ENCODE results near the gene SDR39U1. TPM values are rescaled to one million over a fixed set of nuclear protein-coding genes. Genes with fewer than 3 reads are reported as not detected.
A peak's percentile ranks its signal among the peaks of the same experiment; 100 is the strongest.

SDR39U1 gene
- total RNA-seq, 1 donor = 39.6 TPM

GRCh38 chr14:24414077-24414476, 28.5 kb downstream of the SDR39U1 start:
- DNase-seq (ENCODE audit: low read depth in 2 of 3, low spot score in 2 of 3) = no peak

DNA sequence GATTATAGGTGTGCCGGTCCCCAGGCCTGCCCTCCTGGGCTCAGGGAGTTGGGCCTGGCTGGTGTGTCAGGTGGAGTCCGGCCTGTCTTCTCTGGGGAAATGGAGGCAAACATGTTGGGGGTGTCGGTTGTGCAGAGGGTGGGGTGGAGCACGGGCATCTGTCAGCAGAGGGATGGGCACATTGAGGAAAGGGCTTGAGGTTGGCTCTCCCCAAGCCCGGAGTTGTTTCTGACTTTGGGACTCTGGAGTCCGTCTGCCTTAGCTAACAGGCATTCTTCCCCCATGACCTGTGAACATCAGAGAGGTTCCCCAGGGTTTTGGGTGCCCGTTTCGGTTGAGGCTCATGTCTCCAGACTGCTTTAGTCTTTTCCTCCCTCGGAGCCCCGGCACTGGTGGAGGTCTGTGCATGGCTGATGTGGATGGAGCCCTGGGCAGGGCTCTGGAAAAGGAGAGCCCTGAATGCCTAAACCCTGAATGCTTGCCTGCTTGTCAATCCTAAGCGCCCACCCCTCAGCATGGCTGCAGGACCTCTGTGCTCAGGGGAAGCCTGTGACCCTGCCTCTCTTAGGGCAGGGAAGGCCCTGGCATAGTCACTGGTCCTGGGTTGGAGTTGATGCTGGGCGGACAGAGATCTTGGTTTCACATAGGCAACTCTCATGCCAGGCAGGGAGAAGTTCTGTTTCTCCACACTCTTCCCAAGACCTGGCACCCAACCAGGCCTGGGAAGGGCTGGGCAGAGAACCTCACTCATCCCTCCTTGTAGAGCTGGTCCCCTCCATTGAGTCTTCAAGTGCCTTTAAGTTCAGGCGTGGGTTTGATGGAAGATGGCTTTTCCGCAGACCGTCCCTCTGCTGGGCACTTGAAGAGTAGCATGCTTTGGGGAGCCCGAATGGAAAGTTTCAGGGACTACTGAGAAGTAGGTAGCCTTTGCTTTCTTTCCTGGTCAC, 30.9 kb downstream of the SDR39U1 start:
- DNase-seq (ENCODE audit: low read depth in 2 of 3, low spot score in 2 of 3) = peak in 2 of 3 donors; percentile 51 to 77

GRCh38 chr14:24409956-24410355, 32.6 kb downstream of the SDR39U1 start:
- no peak for DNase-seq (ENCODE audit: low read depth in 2 of 3, low spot score in 2 of 3)

DNA sequence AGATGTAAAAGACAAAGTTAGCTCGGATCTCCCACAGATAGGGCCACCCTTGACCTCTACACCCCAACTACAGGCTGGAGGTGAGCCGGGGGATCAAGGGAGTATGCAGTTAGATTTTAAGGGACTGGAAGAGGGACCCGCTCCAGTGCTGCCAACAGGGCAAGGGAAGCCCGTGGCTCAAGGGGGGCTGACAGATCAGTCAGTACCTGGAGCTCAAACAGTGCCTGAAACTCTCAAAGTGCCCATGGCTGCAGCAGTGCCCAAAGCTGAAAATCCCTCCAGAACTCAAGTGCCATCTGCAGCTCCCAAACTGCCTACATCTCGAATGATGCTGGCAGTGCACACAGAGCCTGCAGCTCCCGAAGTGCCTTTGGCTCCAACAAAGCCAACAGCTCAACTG, 33.4 kb downstream of the SDR39U1 start:
- DNase-seq (ENCODE audit: low read depth in 2 of 3, low spot score in 2 of 3) = no peak

- DNase-seq (ENCODE audit: low read depth in 2 of 3, low spot score in 2 of 3) = no peak
These were observed 33.8 kb downstream of the SDR39U1 start for GRCh38 chr14:24408764-24409163.

DNA sequence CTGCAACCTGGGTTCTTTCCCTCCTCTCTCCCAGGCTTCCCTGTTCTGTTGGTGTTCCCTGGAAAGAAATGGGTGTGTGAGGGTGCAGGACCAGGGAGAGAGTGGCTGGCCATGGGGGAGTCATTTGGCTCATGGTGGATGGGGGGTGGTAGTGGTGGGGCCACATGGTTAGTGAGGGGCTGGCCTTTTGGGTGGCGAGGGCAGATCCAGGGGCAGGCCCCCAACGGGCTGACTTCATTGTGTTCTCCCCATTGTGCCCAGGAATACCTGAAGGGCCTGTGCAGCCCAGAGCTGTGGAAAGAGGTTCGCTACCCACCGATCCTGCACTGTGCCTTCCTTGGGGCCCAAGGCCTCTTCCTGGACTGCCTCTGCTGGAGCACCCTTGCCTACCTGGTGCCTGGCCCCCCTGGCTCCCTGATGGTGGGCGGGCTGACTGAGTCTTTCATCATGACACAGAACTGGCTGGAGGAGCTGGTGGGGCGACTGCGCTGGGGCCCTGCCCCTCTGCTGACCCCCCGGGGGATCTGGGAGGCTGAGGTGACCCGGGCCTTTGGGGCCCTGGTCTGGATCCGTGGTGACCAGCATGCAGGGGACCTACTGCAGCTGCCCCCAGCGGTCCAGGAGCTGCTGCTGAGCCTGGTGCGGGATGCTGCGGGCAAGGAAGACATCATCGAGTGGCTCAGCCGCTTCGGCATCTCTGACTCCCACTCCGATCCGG, 34.8 kb downstream of the SDR39U1 start:
- DNase-seq (ENCODE audit: low read depth in 2 of 3, low spot score in 2 of 3) = no peak

GRCh38 chr14:24406416-24406815, 36.2 kb downstream of the SDR39U1 start:
- DNase-seq (ENCODE audit: low read depth in 2 of 3, low spot score in 2 of 3) = no peak

- DNase-seq (ENCODE audit: low read depth in 2 of 3, low spot score in 2 of 3) = no peak
These were observed 37.8 kb downstream of the SDR39U1 start for GRCh38 chr14:24404814-24405213.

DNA sequence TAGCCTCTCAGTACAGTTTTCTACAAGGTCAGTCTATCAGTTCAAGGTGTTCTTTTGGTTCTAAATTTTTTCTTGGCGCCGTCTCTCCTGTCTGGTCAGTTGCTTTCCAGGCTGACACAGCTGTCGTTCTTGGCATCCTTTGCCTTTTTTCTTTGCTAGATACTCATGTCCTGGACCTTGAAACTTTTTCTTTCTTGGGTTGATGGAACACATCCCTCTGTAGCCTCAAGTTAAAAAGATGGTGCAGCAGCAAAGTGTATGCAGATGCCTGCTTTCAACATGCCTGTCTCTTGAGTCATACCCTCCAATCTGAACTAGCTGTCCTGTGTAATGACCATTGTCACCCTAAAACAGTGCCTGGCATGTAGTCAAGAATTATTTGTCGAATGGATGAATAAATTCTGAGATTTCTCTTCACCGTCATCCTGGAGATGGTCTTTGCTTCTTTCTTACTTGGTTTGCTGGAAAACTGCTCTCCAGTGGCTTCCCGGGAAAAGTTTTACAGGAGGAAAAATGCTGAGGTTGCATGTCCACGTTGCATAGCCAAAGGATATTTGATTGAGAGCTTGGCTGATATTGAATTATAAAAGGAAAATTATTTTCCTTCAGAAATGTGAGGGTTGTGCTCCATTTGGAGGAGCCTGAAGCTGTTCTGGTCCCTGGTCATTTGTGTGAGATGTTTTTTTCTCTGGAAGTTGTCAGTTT, 39.1 kb downstream of the SDR39U1 start:
- DNase-seq (ENCODE audit: low read depth in 2 of 3, low spot score in 2 of 3) = no peak

DNA sequence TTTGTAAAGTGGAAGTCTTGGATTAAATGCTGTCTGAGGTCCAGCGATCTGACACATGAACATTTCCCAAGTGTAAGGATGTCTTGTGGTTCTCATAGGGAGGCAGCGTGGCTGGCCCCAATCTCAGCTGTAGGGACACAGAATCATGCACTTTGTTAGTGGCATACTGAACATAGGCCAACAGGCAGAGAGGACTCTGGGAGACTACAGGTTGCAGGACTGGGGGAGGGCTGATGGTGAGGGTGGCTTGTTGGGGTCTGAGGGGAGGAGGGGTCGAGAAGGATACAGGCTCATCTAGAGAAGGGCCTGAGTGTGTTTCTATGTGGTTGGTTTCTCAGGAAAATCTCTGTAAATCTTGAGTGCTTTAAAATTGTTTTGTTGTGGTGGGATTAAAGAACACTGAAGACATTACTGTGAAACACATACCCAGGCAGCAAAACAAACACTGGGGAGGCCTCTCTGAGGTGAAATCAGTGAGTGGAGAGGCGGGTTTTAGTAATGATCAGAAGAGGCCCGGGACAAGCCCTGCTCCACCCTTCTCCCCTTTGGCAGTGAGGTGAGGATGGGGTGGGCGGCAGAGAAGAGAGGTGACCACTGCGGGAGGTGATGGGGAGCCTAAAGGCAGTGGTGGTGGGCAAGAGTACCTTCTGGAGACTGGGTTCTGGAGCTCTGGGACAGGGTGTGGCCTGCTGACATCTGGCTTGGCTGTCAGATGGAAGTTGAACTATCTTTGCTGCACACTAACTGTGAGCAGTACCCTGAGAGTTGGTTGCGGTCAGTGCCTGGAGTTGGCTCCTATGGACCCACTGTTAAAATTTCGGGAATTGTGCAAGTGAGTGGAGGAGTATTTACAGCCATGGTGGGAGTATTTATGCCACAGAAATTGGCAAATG, 40.5 kb downstream of the SDR39U1 start:
- no peak for DNase-seq (ENCODE audit: low read depth in 2 of 3, low spot score in 2 of 3)

- DNase-seq (ENCODE audit: low read depth in 2 of 3, low spot score in 2 of 3) = no peak
These were observed 42.4 kb downstream of the SDR39U1 start for GRCh38 chr14:24399999-24400718.

DNA sequence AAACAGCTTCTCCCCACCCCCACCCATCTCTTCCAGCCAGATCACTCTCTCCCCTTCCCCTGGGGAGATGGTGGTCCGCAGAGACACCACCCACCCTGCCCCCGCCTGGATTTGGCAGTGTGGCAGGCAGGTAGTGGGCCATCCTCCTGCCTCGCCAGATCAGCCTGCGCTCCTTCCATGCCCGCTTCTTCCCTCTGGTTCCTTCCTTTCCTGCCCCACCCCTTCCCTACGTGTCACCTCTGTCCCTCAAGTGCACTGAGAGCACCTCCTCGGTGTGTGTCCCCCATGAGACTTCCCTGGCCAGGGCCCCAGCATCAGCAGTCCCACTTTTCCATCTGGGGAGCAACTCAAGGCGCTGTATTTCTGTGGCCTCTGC, 43.1 kb downstream of the SDR39U1 start:
- no peak for DNase-seq (ENCODE audit: low read depth in 2 of 3, low spot score in 2 of 3)

DNA sequence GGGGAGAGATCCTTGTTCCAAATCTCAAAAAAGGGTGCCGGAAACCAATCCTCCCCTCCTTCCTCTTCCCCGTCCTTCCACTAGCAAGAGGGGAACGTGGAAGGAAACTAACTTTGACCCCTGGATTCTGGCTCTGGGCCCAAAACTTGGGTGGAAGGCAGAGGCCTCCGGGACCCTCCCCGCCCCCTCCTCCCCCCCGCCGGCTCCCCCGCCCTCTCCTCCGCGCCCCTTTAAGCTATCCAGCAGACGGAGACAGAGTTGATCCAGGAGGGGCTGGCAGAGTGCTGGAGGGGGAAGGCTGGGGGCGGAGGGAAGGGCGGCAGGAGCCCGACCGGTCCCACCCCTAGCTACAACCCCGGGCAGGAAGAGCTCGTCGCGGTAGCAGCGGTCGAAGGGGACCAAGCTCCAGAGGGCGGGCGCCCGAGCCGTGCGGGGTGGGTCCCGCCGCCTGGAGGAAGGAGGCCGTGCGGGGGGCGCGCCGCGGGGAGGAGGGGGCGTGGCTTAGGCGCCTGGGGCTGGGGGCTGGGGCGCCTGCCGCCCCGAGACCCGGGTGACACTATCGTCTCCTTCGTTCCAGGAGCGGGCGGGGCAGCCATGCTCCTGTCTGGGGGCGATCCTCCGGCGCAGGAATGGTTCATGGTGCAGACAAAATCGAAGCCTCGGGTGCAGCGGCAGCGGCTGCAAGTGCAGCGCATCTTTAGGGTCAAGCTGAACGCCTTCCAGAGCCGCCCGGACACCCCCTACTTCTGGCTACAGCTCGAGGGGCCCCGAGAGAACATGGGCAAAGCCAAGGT, 43.7 kb downstream of the SDR39U1 start, which contains the start of gene NYNRIN:
Gene NYNRIN, plus strand, starts transcription at position 351 of the 794 bp plus-strand sequence. Its CDS starts 244 bp downstream, at position 595.
- peak in 2 of 3 donors; percentile 58 to 69 for DNase-seq (ENCODE audit: low read depth in 2 of 3, low spot score in 2 of 3)

- DNase-seq (ENCODE audit: low read depth in 2 of 3, low spot score in 2 of 3) = no peak
These were observed 44.3 kb downstream of the SDR39U1 start for GRCh38 chr14:24398293-24398652.

- DNase-seq (ENCODE audit: low read depth in 2 of 3, low spot score in 2 of 3) = no peak
These were observed 44.8 kb downstream of the SDR39U1 start for GRCh38 chr14:24397639-24398292.

GRCh38 chr14:24395609-24396582, 46.7 kb downstream of the SDR39U1 start:
- DNase-seq (ENCODE audit: low read depth in 2 of 3, low spot score in 2 of 3) = peak in 2 of 3 donors; percentile 78 to 87

GRCh38 chr14:24394275-24394674, 48.3 kb downstream of the SDR39U1 start:
- DNase-seq (ENCODE audit: low read depth in 2 of 3, low spot score in 2 of 3) = no peak

Measured in hematopoietic multipotent progenitor cell (in vitro differentiated cells).